Neural progenitor cell (in vitro differentiated cells): ENCODE results near the gene TP63. TPM values are rescaled to one million over a fixed set of nuclear protein-coding genes. Genes with fewer than 3 reads are reported as not detected.

Experiments used
- DNase-seq: peaks from one replicate; pipeline ENCODE4 v3.0.0-alpha.2; 2016; ENCODE audit warnings: low spot score
- H2AFZ ChIP-seq: fragments of 200-600 bp; sonication (generic); replicated peaks from 2 replicates; pipeline ENCODE4 v1.6.1; 2016; ENCODE audit warnings: antibody characterized with exemption
- H3F3A ChIP-seq: fragments of 200-600 bp; sonication (generic); 2 replicates; pipeline ENCODE4 v1.6.1; 2016; ENCODE audit warnings: antibody characterized with exemption, low read depth
- H3K27ac ChIP-seq: fragments of 200-600 bp; sonication (generic); 2 replicates; pipeline ENCODE4 v1.5.1; 2016; ENCODE audit warnings: mild to moderate bottlenecking
- H3K27me3 ChIP-seq: fragments of 200-600 bp; sonication (generic); 2 replicates; pipeline ENCODE4 v1.6.1; 2016; ENCODE audit warnings: mild to moderate bottlenecking, moderate library complexity
- H3K36me3 ChIP-seq: fragments of 200-600 bp; sonication (generic); 2 replicates; pipeline ENCODE4 v1.5.1; 2016
- H3K4me1 ChIP-seq: fragments of 200-600 bp; sonication (generic); 2 replicates; pipeline ENCODE4 v1.6.1; 2016; ENCODE audit warnings: mixed run types
- H3K4me2 ChIP-seq: fragments of 200-600 bp; sonication (generic); 2 replicates; pipeline ENCODE4 v1.6.1; 2016
- H3K4me3 ChIP-seq: fragments of 200-600 bp; sonication (generic); 2 replicates; pipeline ENCODE4 v1.5.1; 2016
- H3K79me2 ChIP-seq: fragments of 200-600 bp; sonication (generic); 2 replicates; pipeline ENCODE4 v1.6.1; 2016; ENCODE audit warnings: low read depth
- H3K9ac ChIP-seq: fragments of 200-600 bp; sonication (generic); 2 replicates; pipeline ENCODE4 v1.6.1; 2016
- H3K9me3 ChIP-seq: fragments of 200-600 bp; sonication (generic); 2 replicates; pipeline ENCODE4 v1.5.1; 2016; ENCODE audit warnings: low read depth
- H4K20me1 ChIP-seq: fragments of 200-600 bp; sonication (generic); 2 replicates; pipeline ENCODE4 v1.6.1; 2016; ENCODE audit warnings: low read depth
- H3K27ac Mint-ChIP-seq: 3 replicates; pipeline ENCODE4 v1.8.0; 2021; ENCODE audit warnings: mixed read lengths
- H3K27me3 Mint-ChIP-seq: 2 replicates; pipeline ENCODE4 v1.8.0; 2022; ENCODE audit warnings: low read depth, mild to moderate bottlenecking, inconsistent platforms, moderate library complexity, mixed read lengths; ENCODE audit not compliant: insufficient read depth
- H3K36me3 Mint-ChIP-seq: 3 replicates; pipeline ENCODE4 v1.8.0; 2021; ENCODE audit warnings: mixed read lengths
- H3K4me1 Mint-ChIP-seq: 3 replicates; pipeline ENCODE4 v1.8.0; 2021; ENCODE audit warnings: mixed read lengths
- H3K4me3 Mint-ChIP-seq: 3 replicates; pipeline ENCODE4 v1.8.0; 2021; ENCODE audit warnings: mild to moderate bottlenecking, moderate library complexity, mixed read lengths
- H3K9me3 Mint-ChIP-seq: 3 replicates; pipeline ENCODE4 v1.8.0; 2020; ENCODE audit warnings: mixed read lengths
- CTCF ChIP-seq: fragments of 200-600 bp; sonication (generic); IDR thresholded peaks from 2 replicates; pipeline ENCODE4 v1.5.1; 2017; ENCODE audit warnings: antibody characterized with exemption, mild to moderate bottlenecking
- EZH2 ChIP-seq: fragments of 200-600 bp; sonication (generic); IDR thresholded peaks from 2 replicates; pipeline ENCODE4 v1.6.1; 2017; ENCODE audit warnings: antibody characterized with exemption, mild to moderate bottlenecking, moderate library complexity
- EZH2phosphoT487 ChIP-seq: fragments of 200-600 bp; sonication (generic); IDR thresholded peaks from 2 replicates; pipeline ENCODE4 v1.6.1; 2017; ENCODE audit warnings: antibody characterized with exemption
- total RNA-seq: library from RNA; depleted of rRNA; stranded (reverse); fragments of >200 nt; gene quantifications from 2 replicates; pipeline ENCODE4 v1.2.3, GENCODE V29; 2015; ENCODE audit warnings: low replicate concordance

TP63 gene
- total RNA-seq, 1 donor from 2014 or later: 0.62 TPM

DNA sequence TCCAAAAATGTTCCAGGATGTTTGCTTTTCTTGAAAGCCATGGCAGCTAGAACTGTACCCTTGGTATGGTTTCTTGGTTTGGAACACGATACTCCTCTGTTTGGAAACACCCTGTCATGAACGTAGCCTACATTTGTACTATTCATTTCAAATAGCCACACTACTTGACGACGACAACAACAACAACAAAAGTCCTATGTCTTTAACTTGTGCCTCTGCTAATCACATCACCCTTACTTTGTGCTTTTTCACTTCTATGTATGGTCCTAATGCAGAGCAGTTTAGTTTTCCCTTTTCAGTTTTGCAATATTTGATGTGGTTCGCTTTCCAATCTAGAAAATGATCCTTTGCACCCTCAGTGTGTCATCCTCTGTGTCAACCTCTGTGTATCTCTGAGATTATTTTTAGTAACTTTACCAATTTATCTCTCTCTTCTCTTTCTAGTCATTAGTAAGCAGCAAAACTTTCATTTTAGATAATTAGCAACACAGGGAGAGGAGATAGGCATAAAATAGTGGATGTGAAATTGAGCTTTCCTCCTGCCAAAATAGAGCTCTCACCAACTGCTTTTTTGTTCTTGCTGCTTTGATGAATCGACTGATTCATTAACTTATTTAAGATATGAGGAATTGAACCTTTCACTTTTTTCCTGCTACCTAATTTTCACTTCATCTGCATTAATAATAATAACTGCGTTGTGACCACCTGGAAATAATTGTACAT, 44.1 kb upstream of the TP63 start:
- H3K4me2 ChIP-seq: no peak overlapping the region
- no peaks in the 10 kb centered on the region for H3K4me1 ChIP-seq
- H3F3A ChIP-seq: no peaks in the 10 kb centered on the region
- H3K27ac Mint-ChIP-seq: no peak overlapping the region
- no peak overlapping the region for H3K4me3 Mint-ChIP-seq
- H3K9me3 Mint-ChIP-seq: no peaks in the 10 kb centered on the region
- H3K27me3 Mint-ChIP-seq: no peaks in the 10 kb centered on the region
- H3K4me1 Mint-ChIP-seq: no peaks in the 10 kb centered on the region
- H3K36me3 Mint-ChIP-seq: no peaks in the 10 kb centered on the region
- no peaks in the 10 kb centered on the region for H3K36me3 ChIP-seq
- no peaks in the 10 kb centered on the region for H3K79me2 ChIP-seq
- no peak overlapping the region for H3K4me3 ChIP-seq
- no peaks in the 10 kb centered on the region for H3K9me3 ChIP-seq
- H3K27ac ChIP-seq: no peak overlapping the region
- H3K9ac ChIP-seq: no peak overlapping the region
- no peak for DNase-seq
- H4K20me1 ChIP-seq: no peaks in the 10 kb centered on the region
- TF ChIP-seq EZH2 (no peak), CTCF (no peak), EZH2phosphoT487 (no peak)
- H3K27me3 ChIP-seq: no peaks in the 10 kb centered on the region
- H2AFZ ChIP-seq: no peak overlapping the region

- Histone ChIP-seq H3K27me3 (no peaks in the 10 kb centered on the region), H3K4me1 (no peaks in the 10 kb centered on the region), H2AFZ (no peak overlapping the region), H3K9me3 (no peaks in the 10 kb centered on the region), H3K36me3 (no peaks in the 10 kb centered on the region), H4K20me1 (no peaks in the 10 kb centered on the region), H3K9ac (no peak overlapping the region), H3K4me2 (no peak overlapping the region), H3F3A (no peaks in the 10 kb centered on the region), H3K4me3 (no peak overlapping the region), H3K27ac (no peak overlapping the region), H3K79me2 (no peaks in the 10 kb centered on the region)
- Mint-ChIP-seq H3K4me3 (no peak overlapping the region), H3K27ac (no peak overlapping the region), H3K27me3 (no peaks in the 10 kb centered on the region), H3K36me3 (no peaks in the 10 kb centered on the region), H3K9me3 (no peaks in the 10 kb centered on the region), H3K4me1 (no peaks in the 10 kb centered on the region)
- no peak for TF ChIP-seq EZH2
- no peak for DNase-seq
Observed at GRCh38 chr3:189587664-189588040, 43.5 kb upstream of the TP63 start.

- no peak overlapping the region for H3K4me2 ChIP-seq
- DNase-seq: no peak
- no peak for TF ChIP-seq CTCF
Observed at GRCh38 chr3:189588070-189588469, 43.1 kb upstream of the TP63 start.

DNA sequence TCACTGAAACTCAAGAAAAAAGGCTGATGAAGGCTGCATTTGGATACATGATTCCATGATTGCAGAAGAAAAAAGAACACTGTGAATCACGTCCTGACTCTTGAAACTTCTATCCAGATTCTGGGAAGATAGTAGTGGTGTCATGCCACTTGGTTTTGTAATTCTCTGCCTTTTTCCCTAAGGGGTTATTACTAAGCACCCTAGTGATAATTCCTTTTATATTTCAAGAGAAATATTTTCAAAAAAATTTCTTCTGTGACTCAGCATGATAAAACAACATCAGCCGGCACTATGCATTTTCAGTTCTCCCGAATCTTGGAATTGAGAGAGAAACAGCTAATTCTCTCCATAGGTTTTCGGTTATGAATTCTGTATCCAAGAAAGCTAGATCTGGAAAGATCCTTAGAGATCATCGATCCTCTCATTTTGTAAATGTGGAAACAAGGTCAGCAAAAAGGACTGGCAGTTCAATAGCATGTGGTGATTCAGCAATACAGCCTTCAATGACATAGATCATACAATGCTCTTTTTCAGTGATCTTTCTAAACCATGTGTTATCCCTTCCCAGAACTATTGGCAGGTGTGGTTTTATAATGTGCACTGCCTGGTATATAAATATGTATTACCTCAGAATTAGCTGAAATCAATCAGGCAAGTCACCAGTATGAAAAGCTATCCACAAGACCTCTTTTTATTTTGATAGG, 42.6 kb upstream of the TP63 start:
- no peaks in the 10 kb centered on the region for H3K36me3 Mint-ChIP-seq
- no peak for TF ChIP-seq CTCF
- TF ChIP-seq EZH2: no peak
- no peak for TF ChIP-seq EZH2phosphoT487

More at GRCh38 chr3:189588070-189588469, 43.1 kb upstream of the TP63 start:
- Histone ChIP-seq H3F3A (no peaks in the 10 kb centered on the region), H3K27ac (no peak overlapping the region), H3K27me3 (no peaks in the 10 kb centered on the region), H3K36me3 (no peaks in the 10 kb centered on the region), H3K79me2 (no peaks in the 10 kb centered on the region), H3K9ac (no peak overlapping the region), H4K20me1 (no peaks in the 10 kb centered on the region), H3K4me3 (no peak overlapping the region), H2AFZ (no peak overlapping the region), H3K9me3 (no peaks in the 10 kb centered on the region), H3K4me1 (no peaks in the 10 kb centered on the region)
- no peak overlapping the region for H3K27ac Mint-ChIP-seq
- H3K4me1 Mint-ChIP-seq: no peaks in the 10 kb centered on the region
- no peaks in the 10 kb centered on the region for H3K27me3 Mint-ChIP-seq
- H3K9me3 Mint-ChIP-seq: no peaks in the 10 kb centered on the region
- no peak overlapping the region for H3K4me3 Mint-ChIP-seq
- H3K36me3 Mint-ChIP-seq: no peaks in the 10 kb centered on the region

More for the DNA sequence above, 42.6 kb upstream of the TP63 start:
- no peaks in the 10 kb centered on the region for H3F3A ChIP-seq
- H3K79me2 ChIP-seq: no peaks in the 10 kb centered on the region
- no peaks in the 10 kb centered on the region for H3K9me3 ChIP-seq
- H3K4me2 ChIP-seq: no peak overlapping the region
- H2AFZ ChIP-seq: no peak overlapping the region
- no peaks in the 10 kb centered on the region for H4K20me1 ChIP-seq
- H3K27ac Mint-ChIP-seq: no peak overlapping the region
- no peak overlapping the region for H3K9ac ChIP-seq
- no peak overlapping the region for H3K4me3 Mint-ChIP-seq
- DNase-seq: no peak
- no peaks in the 10 kb centered on the region for H3K27me3 ChIP-seq
- no peaks in the 10 kb centered on the region for H3K36me3 ChIP-seq
- H3K4me3 ChIP-seq: no peak overlapping the region
- no peaks in the 10 kb centered on the region for H3K27me3 Mint-ChIP-seq
- no peaks in the 10 kb centered on the region for H3K9me3 Mint-ChIP-seq
- no peaks in the 10 kb centered on the region for H3K4me1 ChIP-seq
- H3K4me1 Mint-ChIP-seq: no peaks in the 10 kb centered on the region
- no peak overlapping the region for H3K27ac ChIP-seq
